ENCODE results near the gene CYB561D1.

Gene CYB561D1

DNA sequence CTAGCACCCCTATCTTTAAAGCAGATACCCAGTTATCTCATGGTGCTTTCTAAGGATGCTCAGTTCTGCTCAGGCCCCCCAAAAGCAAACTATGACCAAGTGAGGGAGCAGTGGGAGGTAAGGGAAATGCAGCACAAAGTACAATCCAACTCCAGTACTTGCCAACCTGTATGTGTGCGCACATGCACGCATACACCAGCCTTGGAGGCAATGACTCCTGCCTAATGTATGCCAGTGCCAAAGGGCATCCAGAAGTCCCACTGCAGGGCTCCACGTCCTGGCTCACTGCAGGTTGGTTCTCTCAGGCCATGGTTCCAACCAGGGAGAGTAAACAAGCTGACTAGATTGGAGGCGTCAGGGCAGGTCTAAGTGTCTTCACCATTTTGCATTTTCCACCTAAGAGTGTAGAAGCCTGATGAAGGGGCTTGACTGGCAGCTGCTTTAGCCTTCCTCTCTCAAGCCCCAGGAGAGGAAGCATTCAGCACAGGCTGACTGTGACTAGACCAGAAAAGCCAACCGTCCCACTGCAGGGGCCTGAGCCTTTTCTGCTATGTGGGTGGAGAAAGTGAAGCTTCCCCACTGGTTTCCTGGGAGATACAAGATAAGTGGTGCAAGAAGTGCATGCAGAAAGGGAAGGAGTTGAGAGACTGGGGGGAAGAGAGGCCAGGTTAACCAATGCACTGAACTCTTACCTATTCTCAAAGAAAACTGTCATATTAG is 7.9 kb downstream of the CYB561D1 start:
- no peak for DNase-seq (ENCODE audit: low read depth)

DNA sequence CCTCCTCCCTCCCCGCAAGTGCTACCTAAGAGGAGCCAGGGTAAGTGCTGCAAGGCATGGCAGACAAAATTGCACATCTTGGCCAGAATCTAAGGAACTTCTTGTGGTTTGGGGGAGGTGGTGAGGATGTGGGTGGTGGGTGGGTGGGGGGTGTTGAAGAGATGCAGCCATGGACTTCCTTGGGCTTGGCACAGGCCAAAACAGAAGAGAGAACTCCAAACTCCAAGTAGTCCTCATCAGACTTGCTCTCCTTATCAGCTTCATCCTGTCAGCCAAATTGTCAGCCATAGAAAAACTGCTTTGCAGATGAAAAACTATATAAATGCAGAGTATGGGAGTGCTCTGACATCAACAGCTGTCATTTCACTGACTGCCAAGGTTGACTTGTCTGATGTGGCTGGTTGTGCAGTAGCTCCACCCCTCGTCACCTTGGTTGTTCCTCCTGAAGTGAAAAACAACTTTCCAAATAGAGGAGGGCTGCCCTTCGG is 8.5 kb downstream of the CYB561D1 start:
- DNase-seq (ENCODE audit: low read depth) = no peak

DNA sequence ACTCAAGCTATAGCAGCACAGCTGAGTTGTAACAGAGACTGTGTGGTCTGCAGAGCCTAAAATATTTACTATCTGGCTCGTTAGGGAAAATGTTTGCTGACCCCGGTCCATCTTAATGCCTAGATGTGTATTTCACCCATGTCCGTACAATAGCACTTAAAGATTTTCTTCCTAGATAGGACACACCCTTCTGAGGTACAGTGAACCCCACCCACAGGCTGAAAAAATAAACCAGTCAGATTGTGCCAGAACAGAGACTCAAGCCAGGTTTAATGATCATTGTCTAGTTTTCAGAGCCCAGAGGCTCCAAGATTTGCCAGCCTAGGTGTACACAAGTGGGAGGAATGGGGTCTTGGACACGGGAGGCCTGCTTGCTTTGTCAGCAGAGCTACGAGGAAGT is 10.0 kb downstream of the CYB561D1 start:
- no peak for DNase-seq (ENCODE audit: low read depth)

DNA sequence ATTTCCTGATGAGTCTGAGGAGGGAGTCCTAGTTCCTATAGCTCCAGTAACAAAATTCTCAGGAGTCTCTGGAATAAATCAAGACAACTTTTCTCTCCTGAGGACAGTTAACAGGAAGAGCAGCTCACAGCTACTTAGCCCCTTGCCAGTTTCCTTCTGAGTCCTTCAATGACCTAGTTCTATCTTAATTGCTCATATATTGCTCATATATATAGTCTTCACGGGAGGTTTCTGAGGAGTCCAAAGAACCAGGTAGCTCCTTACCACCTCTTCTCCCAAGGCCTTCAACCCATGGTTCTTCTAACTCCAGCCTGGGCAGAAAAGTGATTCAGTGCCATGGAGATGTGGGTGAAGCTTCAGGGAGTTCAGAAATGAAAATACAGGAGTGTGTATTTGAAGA is 11.1 kb downstream of the CYB561D1 start:
- no peak for DNase-seq (ENCODE audit: low read depth)

DNA sequence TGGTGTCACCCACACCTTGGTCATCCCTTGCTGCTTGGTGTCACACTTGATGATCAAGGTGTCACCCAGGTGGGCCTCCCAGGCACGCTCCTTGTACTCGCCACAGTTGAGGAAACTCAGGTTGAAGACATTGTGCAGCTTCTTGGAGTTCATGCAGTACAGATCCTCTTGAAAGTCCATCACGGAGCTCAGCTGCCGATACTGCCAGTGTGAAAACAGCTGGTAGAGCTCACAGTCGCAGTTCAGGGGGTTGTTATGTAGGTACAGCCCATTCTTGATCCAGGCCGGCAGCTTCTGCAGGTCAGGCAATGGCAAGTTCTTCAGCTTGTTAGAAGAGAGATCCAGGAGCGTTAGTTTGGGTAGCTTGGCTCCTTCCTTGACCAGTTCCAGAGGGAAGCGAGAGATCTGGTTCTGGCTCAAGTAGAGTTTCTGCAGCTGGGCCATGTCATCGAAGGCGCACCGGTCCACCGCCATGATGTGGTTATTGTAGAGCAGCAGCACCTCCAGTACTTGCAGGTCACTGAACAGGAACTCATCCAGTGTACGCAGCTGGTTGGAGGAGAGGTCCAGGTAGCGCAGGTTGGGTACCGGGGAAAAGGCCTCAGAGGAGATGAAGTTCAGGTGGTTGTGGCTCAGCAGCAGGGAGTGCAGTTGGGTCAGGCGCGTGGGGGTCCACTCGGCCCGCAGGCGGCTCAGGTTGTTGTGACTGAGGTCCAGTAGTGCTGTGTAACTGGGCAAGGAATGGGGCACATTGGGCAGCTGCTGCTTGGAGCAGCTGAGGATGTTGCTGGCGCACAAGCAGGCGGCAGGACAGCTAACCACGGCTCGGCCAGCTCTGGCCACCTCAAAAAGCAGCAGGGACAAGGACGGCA is 14.3 kb downstream of the CYB561D1 start:
- DNase-seq (ENCODE audit: low read depth) = no peak

DNA sequence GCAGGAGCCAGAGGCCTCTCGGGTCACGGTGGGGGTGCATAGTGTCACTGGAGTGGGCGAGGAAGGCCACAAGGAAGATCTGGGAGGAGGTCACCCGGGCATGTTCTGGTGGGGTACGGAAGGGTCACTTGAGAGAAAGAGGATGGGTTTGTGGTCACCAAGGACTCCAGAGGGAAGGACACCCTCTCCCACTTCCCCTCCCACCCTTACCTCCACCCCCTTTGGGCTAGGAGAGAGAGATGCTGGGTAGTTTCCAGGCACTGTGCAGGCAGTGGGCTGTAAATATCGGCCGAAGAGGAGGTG is 14.9 kb downstream of the CYB561D1 start:
- DNase-seq (ENCODE audit: low read depth) = no peak

DNA sequence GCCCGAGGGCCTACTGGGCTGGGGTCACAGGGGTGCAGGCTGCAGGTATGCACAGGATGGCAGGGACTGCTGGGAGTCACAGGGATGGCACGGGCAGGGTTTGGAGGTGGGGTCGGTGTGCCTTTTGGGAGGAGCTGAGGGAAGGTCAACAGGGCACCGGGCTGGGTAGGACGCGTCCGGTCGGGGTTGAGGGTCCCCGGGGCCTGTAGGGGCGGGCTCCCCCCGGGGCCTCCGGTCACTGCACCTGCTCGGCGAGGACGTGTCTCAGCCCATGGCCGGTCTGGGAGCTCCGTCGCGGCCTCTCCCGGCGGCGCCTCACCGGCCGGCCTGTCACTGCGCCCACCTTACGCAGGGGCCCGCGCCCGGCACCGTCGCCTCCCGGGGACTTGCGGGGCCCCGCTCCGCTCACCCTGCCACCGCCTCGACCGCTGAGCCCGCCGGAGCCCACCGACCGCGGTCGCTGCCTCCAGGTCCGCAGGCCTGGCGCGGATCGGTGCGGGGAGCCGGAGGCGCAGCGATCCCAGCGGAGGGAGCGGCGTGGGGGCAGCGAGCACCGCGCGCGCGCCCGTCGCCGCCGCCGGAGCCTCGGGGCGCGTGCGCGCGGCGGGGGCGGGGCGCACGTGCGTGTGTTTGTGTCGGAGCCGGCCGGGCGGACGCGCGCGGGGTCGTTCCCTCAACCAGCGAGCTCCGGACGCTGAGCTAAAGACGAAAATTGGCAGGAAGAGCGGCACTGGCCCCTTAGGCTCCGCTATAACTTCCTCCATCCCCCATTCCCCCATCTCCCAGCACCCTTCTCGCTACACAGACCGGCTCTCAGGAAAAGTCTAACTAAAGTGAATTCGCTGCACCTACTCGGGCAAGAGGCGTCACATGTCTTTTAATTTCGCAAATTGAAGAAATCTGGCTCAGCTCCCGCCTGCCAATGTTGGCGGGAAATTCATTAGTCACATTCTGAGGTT is 15.6 kb downstream of the CYB561D1 start, which contains the start of gene AMIGO1:
TSS of gene AMIGO1 (minus strand) at position 552 of the 959 bp plus-strand sequence. CDS start 815 bp downstream, outside the sequence.
- peak; percentile 56 for DNase-seq (ENCODE audit: low read depth)

DNA sequence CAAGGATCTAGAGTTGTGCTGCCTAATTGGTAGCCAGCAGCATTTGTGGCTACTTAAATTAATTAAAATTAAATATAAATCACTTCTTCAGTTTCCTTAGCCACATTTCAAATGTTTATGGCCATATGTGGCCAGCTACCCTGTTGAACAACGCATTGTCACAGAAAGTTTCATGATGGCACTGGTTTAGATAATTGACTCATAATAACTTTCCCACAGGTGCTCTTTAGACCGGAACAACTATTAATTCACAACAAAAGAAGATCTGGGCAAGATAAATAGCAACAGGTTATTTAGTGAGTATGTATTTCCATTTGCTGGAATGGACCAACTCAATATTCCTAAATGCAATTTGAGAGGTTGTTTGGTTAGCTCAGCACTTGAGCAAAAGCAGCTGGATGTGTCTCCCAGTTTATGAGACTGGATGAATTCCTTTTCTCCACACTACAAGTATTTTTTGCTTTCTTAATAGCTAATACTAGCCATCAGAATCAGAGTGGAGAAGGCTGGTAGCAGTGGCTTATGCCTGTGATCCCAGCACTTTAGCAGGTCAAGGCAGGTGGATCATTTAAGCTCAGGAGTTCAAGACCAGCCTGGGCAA is 19.3 kb downstream of the CYB561D1 start:
- DNase-seq (ENCODE audit: low read depth) = no peak

DNA sequence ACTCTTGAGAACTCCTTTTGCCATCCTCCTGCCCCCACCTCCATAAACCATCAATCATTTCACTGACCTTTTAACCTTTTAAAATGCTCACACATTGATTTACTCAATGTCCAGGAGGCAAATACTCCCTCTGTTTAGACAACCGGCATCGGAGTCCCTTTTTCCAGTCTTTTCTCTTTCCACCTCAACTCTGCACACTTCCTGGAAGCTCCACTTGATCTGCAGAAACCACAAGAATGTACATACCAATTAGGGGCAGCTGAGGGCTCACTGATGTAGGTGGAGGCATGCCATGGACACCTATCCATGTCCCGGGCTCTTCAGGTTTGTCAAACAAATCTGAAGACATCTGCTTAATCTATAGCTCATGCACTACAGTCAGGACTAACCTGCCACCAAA is 21.0 kb downstream of the CYB561D1 start:
- DNase-seq (ENCODE audit: low read depth) = no peak

DNA sequence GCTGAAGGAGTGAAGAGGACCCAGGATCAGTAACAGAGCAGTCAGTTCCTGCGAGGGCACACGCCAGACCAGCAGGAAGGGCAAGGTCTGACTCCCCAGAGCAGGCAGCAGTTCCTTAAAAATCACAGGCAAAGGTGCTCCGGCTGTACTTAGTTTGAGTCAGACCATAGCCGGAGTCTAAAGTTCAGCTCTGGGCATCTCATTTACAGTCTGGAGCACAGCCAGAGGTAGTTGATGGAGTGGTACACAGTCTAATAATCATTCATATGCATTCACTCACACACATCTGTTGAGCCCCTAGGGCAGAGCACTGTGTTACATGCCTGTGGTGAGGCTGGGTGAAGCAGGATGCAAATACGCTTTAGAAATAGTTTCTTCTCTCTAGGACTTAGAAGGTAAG is 23.0 kb downstream of the CYB561D1 start:
- DNase-seq (ENCODE audit: low read depth) = no peak

DNA sequence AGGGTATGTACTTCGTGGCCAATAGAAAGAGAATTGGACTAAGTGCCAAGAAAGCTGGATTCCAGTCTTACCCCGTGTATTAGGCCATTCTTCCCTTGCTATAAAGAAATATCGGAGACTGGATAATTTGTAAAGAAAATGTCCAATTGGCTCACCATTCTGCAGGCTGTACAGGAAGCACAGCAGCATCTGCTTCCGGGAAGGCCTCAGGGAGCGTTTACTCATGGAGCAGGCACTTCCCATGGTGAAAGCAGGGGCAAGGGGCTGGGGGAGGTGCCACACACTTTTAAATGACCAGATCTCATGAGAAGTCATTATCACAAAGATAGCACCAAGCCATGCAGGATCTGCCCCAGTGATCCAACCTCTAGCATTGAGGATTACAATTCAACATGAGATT is 23.4 kb downstream of the CYB561D1 start:
- no peak for DNase-seq (ENCODE audit: low read depth)

DNA sequence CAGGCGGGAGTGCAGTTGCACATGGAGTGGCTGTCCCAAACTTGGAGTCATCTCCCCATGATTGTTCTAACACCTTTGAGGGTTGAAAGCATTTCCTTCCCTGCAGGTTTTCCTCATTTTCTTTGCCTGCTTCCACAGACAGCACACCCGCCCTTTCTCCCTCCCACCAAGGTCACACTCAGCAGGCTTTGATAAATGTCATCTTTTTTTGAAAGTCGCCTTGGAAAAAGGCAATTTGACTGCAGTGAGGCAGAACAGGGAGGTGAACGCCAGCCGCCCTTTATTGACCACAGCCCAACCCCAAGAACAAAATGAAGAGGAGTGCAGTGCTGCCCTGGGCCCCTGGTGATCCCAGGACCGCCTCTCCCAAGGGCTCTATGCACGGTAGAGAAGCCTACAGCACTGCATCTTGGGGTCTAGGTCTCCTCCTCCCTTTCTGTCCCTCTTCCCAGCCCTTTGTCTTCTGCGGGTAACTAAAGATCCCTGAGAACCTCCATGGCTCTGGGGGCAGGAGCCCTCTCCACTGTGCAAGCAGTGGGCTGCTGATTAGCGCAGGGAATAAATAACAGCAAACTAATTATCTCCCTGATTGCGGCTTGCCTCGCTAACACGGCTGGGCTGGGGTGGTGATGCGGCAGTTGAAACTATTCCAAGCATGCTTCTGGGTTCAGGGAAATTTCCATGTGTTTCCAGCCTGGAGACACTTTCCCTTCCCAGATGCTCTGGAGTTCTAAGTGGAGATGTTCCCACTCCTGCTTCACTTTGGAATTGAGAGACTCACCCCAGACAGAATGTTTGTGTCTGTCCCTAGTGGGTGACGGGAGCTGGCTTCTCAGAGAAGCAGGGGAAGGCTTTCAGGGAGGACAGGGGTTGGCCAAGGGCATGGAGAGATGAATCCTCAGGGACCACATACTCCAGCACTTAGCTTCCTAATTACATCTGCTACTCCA is 27.4 kb downstream of the CYB561D1 start:
- no peak for DNase-seq (ENCODE audit: low read depth)

DNA sequence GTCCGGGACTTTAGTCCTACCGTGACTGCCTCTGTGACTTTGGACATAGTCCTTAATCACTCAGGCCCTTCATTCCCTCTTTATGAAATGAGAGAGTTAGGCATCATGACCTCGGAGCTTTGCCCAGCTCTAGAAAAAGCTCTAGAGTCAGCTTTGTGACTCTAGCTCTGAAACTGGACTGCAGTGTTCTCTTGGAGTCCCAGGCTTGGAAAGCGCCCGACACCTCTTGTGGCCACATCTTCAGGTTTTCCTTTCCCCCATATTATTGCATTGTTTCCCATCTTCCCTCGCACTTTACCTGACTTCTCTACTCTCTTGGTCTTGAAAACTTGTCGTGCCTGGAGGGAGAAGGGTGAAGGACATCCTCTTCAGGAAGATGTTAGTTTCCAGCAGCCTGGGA is 28.1 kb downstream of the CYB561D1 start:
- DNase-seq (ENCODE audit: low read depth) = no peak

DNA sequence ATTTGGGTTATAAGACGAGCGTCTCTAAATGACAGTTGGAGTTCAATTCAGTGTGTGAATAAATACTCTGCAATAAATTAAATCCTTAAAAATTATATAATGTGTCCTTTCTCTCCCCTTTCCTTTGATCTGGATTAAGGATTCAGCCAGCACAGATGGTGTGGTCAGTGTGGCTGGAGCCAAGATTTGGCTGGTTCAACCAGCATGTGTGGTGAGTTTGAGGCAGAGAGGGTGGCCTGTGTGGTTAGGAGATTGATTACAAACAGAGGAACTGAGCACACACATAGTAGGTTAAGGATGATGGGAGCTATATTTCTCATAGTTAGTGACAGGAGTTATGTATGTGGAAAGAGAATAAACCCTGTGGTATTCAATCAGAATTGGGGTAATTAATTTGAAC is 29.8 kb downstream of the CYB561D1 start:
- no peak for DNase-seq (ENCODE audit: low read depth)

DNA sequence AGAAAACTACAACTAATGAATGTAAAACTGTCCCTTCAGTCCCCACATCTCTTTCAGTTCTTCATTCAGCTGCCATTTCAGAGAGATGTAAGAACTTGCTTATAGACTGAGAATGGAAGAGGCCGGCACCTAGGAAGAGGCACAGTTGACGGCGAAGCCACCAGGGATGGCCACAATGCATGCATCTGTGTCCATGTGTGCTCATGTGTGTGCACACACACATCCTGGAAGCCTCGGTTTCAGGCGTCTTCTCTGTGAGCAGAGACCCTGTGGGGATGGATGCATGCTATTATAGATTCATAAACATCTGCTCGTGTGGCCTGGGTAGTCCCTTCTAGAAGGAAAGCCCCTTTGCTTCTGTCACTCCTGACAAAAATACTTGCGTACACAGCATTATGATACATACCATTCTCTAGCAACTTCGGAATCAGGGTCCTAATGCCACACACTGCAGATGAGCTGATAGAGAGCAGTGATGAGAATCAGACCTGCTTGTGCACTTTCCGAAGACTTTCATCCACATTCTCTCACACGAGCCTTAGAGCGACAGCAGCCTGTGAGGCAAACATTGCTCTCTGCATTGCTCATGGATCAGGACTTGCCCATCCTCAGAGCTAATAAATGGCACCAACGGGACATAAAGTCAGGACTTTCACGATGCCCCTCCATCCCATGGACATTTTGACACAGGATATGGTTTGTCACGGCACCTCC is 33.4 kb downstream of the CYB561D1 start:
- no peak for DNase-seq (ENCODE audit: low read depth)

DNA sequence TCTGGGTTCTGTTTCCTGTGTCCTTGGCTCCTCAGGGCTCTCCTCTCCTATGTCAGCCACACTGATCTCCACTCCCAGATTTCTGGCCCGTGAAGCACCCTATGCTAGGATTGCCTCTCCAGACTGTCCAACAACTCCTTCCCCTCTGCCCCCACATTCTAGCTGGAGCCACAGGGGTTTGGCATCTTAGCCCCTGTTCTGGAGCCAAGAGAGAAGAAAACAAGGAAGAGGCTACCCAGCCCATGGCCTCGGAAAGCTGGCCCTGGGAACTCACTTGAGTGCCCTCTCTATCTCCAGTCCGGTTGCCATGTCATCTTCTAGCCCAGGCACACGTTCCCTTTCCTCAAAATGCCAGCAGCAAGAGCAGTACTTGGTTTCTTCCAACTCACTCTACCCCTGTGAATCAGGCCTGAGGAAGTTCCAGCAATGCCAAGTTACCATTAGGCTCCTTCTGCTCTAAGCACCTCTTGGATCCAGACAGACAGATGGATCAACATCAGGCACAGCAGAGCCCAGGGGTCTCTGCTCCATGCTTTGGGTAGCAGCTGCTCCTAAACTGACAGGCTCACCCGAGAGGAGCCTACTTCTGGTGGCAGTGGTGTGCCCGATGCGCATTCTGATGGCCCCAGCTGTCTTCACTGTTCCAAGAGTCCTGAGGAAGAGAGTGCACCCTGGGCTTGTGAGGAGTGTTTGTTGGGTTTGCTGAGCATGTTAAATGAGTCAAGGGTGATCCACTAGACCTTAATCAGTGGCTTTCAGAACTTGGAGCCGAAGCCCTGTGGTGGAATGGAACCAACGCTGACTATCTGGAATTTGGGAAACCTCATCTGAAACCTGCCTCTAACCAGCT is 34.2 kb downstream of the CYB561D1 start:
- DNase-seq (ENCODE audit: low read depth) = no peak

DNA sequence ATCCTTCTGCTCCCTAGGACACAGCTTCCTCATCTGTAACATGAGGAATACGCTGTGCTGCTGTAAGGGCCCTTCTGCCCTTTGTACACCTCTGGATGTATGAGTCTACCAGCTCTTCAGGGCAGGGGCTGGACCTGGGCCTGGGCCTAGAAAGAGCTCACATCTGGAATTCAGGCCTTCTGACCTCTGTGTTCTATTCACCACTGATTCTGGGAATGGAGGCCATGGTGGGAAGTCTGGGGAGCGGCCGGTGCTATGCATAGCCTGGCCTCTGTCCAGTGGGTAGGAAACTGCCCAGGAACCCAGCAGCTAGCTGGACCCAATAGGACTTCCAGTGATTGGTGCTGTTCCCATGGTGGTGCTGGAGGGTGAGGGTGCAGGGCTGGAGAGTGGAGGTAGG is 34.8 kb downstream of the CYB561D1 start:
- no peak for DNase-seq (ENCODE audit: low read depth)

DNA sequence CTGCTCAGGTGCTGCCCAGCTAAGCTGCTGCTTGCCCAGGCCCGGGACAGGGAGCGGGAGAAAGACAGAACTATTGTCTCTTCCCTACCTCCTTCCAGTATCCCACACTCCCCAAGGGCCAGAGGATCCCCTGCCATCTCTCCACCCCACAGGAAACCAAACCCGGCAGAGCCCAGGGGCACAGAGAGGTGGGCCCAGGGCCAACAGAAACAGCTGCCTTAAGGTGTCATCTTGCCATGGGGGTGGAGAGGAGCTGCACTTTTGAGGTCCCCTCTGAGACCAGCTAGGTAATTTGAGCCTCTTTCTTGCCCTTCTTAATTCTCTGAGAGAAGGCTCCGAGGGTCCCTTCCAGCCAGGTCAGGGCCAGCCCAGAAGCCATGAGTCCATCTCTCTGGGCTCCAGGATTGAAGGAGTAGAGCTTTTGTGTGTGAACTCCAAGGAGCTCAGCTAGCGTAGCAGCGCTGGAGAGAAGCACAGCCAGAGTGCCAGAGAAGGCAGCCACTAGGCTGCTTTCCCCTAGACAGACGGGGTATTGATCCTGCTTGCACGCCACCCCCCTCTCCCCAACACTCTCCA is 36.1 kb downstream of the CYB561D1 start:
- DNase-seq (ENCODE audit: low read depth) = no peak
